HG03571 (cell line): ENCODE measurements around the gene ASNS.
"Not testable (repeated sequence)": the region's sequence is repeated elsewhere in the genome, so short reads cannot be mapped to it uniquely, and the experiment has no call there.

Source experiments
- ATAC-seq: cut with Tn5 transposase; IDR thresholded peaks from one replicate; pipeline ENCODE4 v1.9.1; 2021; ENCODE audit not compliant: unreplicated experiment

ASNS gene

GRCh38 chr7:97872025-97872669 lies at the start of gene ASNS:
TSS of gene ASNS (minus strand) at chr7:97872408. CDS start at chr7:97869156, 3,252 bp downstream.
- ATAC-seq, result peak; percentile 99

GRCh38 chr7:97921254-97921653 lies 49.0 kb upstream of the ASNS start:
- ATAC-seq, result not testable (repeated sequence)

- ATAC-seq, result not testable (repeated sequence)
Measured at GRCh38 chr7:97915267-97915666, 43.1 kb upstream of the ASNS start.

GRCh38 chr7:97912294-97912693 lies 40.1 kb upstream of the ASNS start:
- not testable (repeated sequence) for ATAC-seq

GRCh38 chr7:97896893-97897292 lies 24.7 kb upstream of the ASNS start:
- ATAC-seq, result not testable (repeated sequence)

GRCh38 chr7:97891721-97892120 lies 19.5 kb upstream of the ASNS start:
- ATAC-seq, result not testable (repeated sequence)

GRCh38 chr7:97879527-97879926 lies 7.3 kb upstream of the ASNS start:
- not testable (repeated sequence) for ATAC-seq

- ATAC-seq, result not testable (repeated sequence)
Measured at GRCh38 chr7:97874894-97875293, 2.7 kb upstream of the ASNS start.

GRCh38 chr7:97873606-97874005 lies 1.4 kb upstream of the ASNS start:
- no peak for ATAC-seq

- no peak for ATAC-seq
Measured at GRCh38 chr7:97871659-97872024, 566 bp downstream of the ASNS start.

- no peak for ATAC-seq
Measured at GRCh38 chr7:97868788-97869187, 3.4 kb downstream of the ASNS start.

- no peak for ATAC-seq
Measured at GRCh38 chr7:97868314-97868713, 3.9 kb downstream of the ASNS start.

GRCh38 chr7:97865104-97865503 lies 7.1 kb downstream of the ASNS start:
- ATAC-seq, result no peak

- no peak for ATAC-seq
Measured at GRCh38 chr7:97859606-97860204, 12.5 kb downstream of the ASNS start.

GRCh38 chr7:97858221-97858620 lies 14.0 kb downstream of the ASNS start:
- ATAC-seq, result no peak

- ATAC-seq, result no peak
Measured at GRCh38 chr7:97857544-97857943, 14.7 kb downstream of the ASNS start.

- no peak for ATAC-seq
Measured at GRCh38 chr7:97851683-97852082, 20.5 kb downstream of the ASNS start.

- not testable (repeated sequence) for ATAC-seq
Measured at GRCh38 chr7:97850262-97851031, 21.8 kb downstream of the ASNS start.

- ATAC-seq, result no peak
Measured at GRCh38 chr7:97847791-97848190, 24.4 kb downstream of the ASNS start.

- ATAC-seq, result no peak
Measured at GRCh38 chr7:97846945-97847344, 25.3 kb downstream of the ASNS start.

GRCh38 chr7:97845622-97846203 lies 26.5 kb downstream of the ASNS start:
- ATAC-seq, result no peak

GRCh38 chr7:97844036-97844435 lies 28.2 kb downstream of the ASNS start:
- no peak for ATAC-seq
